ENCODE data around the gene PANX2.
"Not testable (repeated sequence)": the region's sequence is repeated elsewhere in the genome, so short reads cannot be mapped to it uniquely, and the experiment has no call there.

DNA sequence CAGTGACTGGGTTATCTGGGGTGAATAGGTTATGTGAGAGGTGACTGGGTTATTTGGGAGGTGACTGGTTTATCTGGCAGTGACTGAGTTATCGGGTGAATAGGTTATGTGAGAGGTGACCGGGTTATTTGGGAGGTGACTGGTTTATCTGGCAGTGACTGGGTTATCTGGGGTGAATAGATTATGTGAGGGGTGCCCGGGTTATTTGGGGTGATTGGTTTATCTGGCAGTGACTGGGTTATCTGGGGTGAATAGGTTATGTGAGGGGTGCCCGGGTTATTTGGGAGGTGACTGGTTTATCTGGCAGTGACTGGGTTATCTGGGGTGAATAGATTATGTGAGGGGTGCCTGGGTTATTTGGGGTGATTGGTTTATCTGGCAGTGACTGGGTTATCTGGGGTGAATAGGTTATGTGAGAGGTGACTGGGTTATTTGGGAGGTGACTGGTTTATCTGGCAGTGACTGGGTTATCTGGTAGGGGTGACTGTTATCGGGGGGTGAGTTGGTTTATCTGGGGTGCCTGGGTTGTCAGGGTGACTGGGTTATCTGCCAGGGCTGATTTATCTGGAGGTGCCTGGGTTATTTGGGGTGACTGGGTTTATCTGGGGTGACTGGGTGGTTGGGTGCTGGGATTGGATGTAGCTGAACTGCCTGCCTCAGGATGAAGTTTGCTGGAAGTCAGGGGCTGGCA is 1.9 kb upstream of the PANX2 start:
- not testable (repeated sequence) for TF ChIP-seq CTCF (conservative IDR thresholded peaks at IDR 0.05); ZFX (IDR thresholded peaks at IDR 0.05)

Measured in C4-2B (cell line).